Measurements from ENCODE around the gene NDUFS2.

DNA sequence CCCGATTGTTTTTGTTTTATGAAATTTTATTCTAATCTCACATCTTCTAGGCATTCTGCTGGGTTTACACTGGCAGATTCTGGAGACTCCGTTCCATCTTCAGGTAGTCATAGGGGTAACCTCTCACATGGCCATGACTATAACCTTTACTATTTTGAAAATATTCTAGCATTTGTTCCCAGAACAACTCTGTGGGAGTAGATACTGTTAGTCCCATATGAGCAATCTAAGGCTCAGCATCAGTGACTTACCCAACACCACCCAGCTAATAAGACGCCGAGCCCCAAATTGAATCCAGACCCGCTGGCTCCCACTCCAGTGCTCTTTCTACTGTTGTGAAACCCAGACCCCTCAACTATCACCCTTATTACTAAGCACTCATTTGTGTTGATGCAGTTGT is 13.1 kb upstream of the NDUFS2 start:
- TF ChIP-seq YY1 (IDR thresholded peaks at IDR 0.05; ENCODE audit: low read depth, low read length) (no peak), ZNF274 (IDR thresholded peaks at IDR 0.05; ENCODE audit: borderline replicate concordance, extremely low read depth, low read length) (no peak)

Measured in H1 (cell line).